CD14-positive monocyte (primary cell): Measurements from ENCODE around the gene FGF19. TPM values are rescaled to one million over a fixed set of nuclear protein-coding genes. Genes with fewer than 3 reads are reported as not detected.
A peak's percentile ranks its signal among the peaks of the same experiment; 100 is the strongest.

Experiments
- DNase-seq, 3 donors: peaks; one replicate each; pipeline ENCODE4 v3.0.0-alpha.2; 2011 to 2022
- H2AFZ ChIP-seq: 2 replicates; pipeline ENCODE4 v1.6.0; 2012; ENCODE audit warnings: mild to moderate bottlenecking, low read depth, low read length, inconsistent platforms; ENCODE audit not compliant: insufficient read depth, poor library complexity, severe bottlenecking
- H3K27ac ChIP-seq, 2 donors: 1 replicate in 1 of 2; 2 replicates in 1 of 2; pipeline ENCODE4 v1.5.1; 2012 to 2013; ENCODE audit warnings: low read length in 2 of 2, control low read depth in 1 of 2, inconsistent platforms in 1 of 2, low read depth in 1 of 2, mild to moderate bottlenecking in 1 of 2
- H3K27me3 ChIP-seq, 2 donors: one replicate each; pipeline versions ENCODE4 v1.6.0 to v1.6.1; 2011 to 2013; ENCODE audit warnings: low read length in 2 of 2; ENCODE audit not compliant: control insufficient read depth in 2 of 2, insufficient read depth in 2 of 2
- H3K36me3 ChIP-seq, 2 donors: replicated peaks in 1 of 2; 1 replicate in 1 of 2; 2 replicates in 1 of 2; pipeline versions ENCODE4 v1.5.1 to v1.6.1; 2012 to 2013; ENCODE audit warnings: low read length in 2 of 2, control low read depth in 1 of 2, inconsistent platforms in 1 of 2, mild to moderate bottlenecking in 1 of 2; ENCODE audit not compliant: insufficient read depth in 2 of 2, control insufficient read depth in 1 of 2
- H3K4me1 ChIP-seq, 2 donors: 1 replicate in 1 of 2; 2 replicates in 1 of 2; pipeline versions ENCODE4 v1.5.1 to v1.6.1; 2012 to 2013; ENCODE audit warnings: low read length in 2 of 2, control low read depth in 1 of 2, inconsistent platforms in 1 of 2, mild to moderate bottlenecking in 1 of 2, moderate library complexity in 1 of 2; ENCODE audit not compliant: insufficient read depth in 2 of 2, control insufficient read depth in 1 of 2
- H3K4me2 ChIP-seq: replicated peaks from 2 replicates; pipeline ENCODE3; 2012; ENCODE audit warnings: low read length, moderate library complexity, mild to moderate bottlenecking; ENCODE audit not compliant: poor library complexity, severe bottlenecking; ENCODE audit errors: extremely low read depth
- H3K4me3 ChIP-seq, 3 experiments: fragments of 200-600 bp in 1 of 3; sonication (generic) in 1 of 3; replicated peaks in 1 of 3; 1 replicate in 2 of 3; 2 replicates in 1 of 3; pipeline ENCODE4 v1.5.1; 2011 to 2013; ENCODE audit warnings: low read length in 3 of 3, mild to moderate bottlenecking in 3 of 3, control low read depth in 2 of 3, low read depth in 2 of 3, inconsistent platforms in 1 of 3, moderate library complexity in 1 of 3
- H3K79me2 ChIP-seq: 2 replicates; pipeline ENCODE4 v1.6.0; 2012; ENCODE audit warnings: mild to moderate bottlenecking, control low read depth, inconsistent platforms, low read length, moderate library complexity; ENCODE audit not compliant: insufficient read depth
- H3K9ac ChIP-seq: 2 replicates; pipeline ENCODE4 v1.6.0; 2017; ENCODE audit warnings: low read length, mild to moderate bottlenecking; ENCODE audit not compliant: insufficient read depth, poor library complexity, severe bottlenecking
- H3K9me3 ChIP-seq, 2 donors: replicated peaks in 1 of 2; 1 replicate in 1 of 2; 2 replicates in 1 of 2; pipeline versions ENCODE4 v1.5.1 to v1.6.1; 2012 to 2013; ENCODE audit warnings: low read length in 2 of 2, control low read depth in 1 of 2; ENCODE audit not compliant: control insufficient read depth in 1 of 2, insufficient read depth in 1 of 2
- H4K20me1 ChIP-seq: 2 replicates; pipeline ENCODE4 v1.6.0; 2012; ENCODE audit warnings: mild to moderate bottlenecking, low read length, control low read depth, moderate library complexity; ENCODE audit not compliant: insufficient read depth
- H3K27ac Mint-ChIP-seq, 7 donors: one replicate each; pipeline ENCODE4 v1.8.0; 2020; ENCODE audit warnings: mild to moderate bottlenecking in 7 of 7, mixed read lengths in 7 of 7, moderate library complexity in 6 of 7, inconsistent platforms in 2 of 7
- H3K27me3 Mint-ChIP-seq, 3 donors: one replicate each; pipeline ENCODE4 v1.8.0; 2021 to 2022; ENCODE audit warnings: low read depth in 3 of 3, mild to moderate bottlenecking in 3 of 3, mixed read lengths in 3 of 3, moderate library complexity in 3 of 3, inconsistent platforms in 1 of 3
- H3K36me3 Mint-ChIP-seq, 2 donors: one replicate each; pipeline ENCODE4 v1.8.0; 2020; ENCODE audit warnings: mixed read lengths in 2 of 2, inconsistent platforms in 1 of 2, mild to moderate bottlenecking in 1 of 2
- H3K4me1 Mint-ChIP-seq: one replicate; pipeline ENCODE4 v1.8.0; 2020; ENCODE audit warnings: mild to moderate bottlenecking, mixed read lengths
- H3K4me3 Mint-ChIP-seq, 2 donors: one replicate each; pipeline ENCODE4 v1.8.0; 2020; ENCODE audit warnings: mild to moderate bottlenecking in 2 of 2, mixed read lengths in 2 of 2, moderate library complexity in 1 of 2
- H3K9me3 Mint-ChIP-seq, 7 donors: one replicate each; pipeline ENCODE4 v1.8.0; 2020 to 2022; ENCODE audit warnings: mixed read lengths in 7 of 7, mild to moderate bottlenecking in 6 of 7, moderate library complexity in 6 of 7, inconsistent platforms in 2 of 7
- CTCF ChIP-seq: fragments of 200-600 bp; IDR thresholded peaks from one replicate; pipeline ENCODE4 v1.8.0; 2022; ENCODE audit warnings: antibody characterized with exemption, mild to moderate bottlenecking
- WGBS: methylation state at CpG from one replicate; pipeline ENCODE4 v1.1.5; 2013; ENCODE audit warnings: missing lambda C conversion rate; ENCODE audit not compliant: insufficient coverage; 5-methylcytosine and 5-hydroxymethylcytosine counted together
- intact Hi-C, 2 donors: fragments of 100-400 bp; cut with micrococcal nuclease; formaldehyde crosslinking; loops; one replicate each; pipeline versions ENCODE4 v1.15.0 to v1.15.1; 2023
- polyA plus RNA-seq, 3 donors: library from polyadenylated mRNA; depleted of rRNA in 1 of 3; unstranded in 2 of 3; stranded (reverse) in 1 of 3; fragments of 300-500 nt in 2 of 3; fragments of >200 nt in 1 of 3; fragmentation: Illumina TruSeq in 2 of 3; gene quantifications; 1 replicate in 2 of 3; 2 replicates in 1 of 3; pipeline ENCODE4 v1.2.3, GENCODE V29; 2012 to 2021

The FGF19 gene
- polyA plus RNA-seq, 3 donors = not detected

- WGBS = 98% methylated on average over 29 of the region's 37 CpGs
- no peaks in the 10 kb centered on the region for H4K20me1 ChIP-seq
Observed at GRCh38 chr11:69648679-69649575, 54.9 kb downstream of the FGF19 start.

More at GRCh38 chr11:69648679-69649575, 54.9 kb downstream of the FGF19 start:
- no peak overlapping the region for H3K27ac ChIP-seq
- no peak for DNase-seq
- no peak overlapping the region for H3K4me3 ChIP-seq
- no peaks in the 10 kb centered on the region for H3K79me2 ChIP-seq
- no peaks in the 10 kb centered on the region for H3K4me1 Mint-ChIP-seq
- intact Hi-C loops = no loop called here
- H3K9ac ChIP-seq = no peak overlapping the region
- no peak overlapping the region for H3K4me2 ChIP-seq
- H3K36me3 Mint-ChIP-seq = no peaks in the 10 kb centered on the region
- no peaks in the 10 kb centered on the region for H3K9me3 Mint-ChIP-seq
- H3K4me3 Mint-ChIP-seq = no peak overlapping the region
- H3K4me1 ChIP-seq = no peaks in the 10 kb centered on the region
- peak overlapping the region in 1 of 7 donors; percentile 18 for H3K27ac Mint-ChIP-seq
- H3K36me3 ChIP-seq = no peaks in the 10 kb centered on the region
- H3K27me3 ChIP-seq = peaks cover 0 to 6% of the 10 kb centered on the region in 2 donors
- H2AFZ ChIP-seq = no peak overlapping the region
- TF ChIP-seq CTCF = no peak
- H3K27me3 Mint-ChIP-seq = peaks cover 3 to 22% (median 9%) of the 10 kb centered on the region in 3 donors
- H3K9me3 ChIP-seq = no peaks in the 10 kb centered on the region

Other genes starting within 250 kb of the FGF19 start
- not detected for gene LINC01488, start 222.4 kb downstream of the FGF19 start, polyA plus RNA-seq
- gene CCND1, start 62.9 kb downstream of the FGF19 start, polyA plus RNA-seq = under 1 TPM in 1 of 3 donors, not detected in 2; 0.01 TPM
- gene LTO1, start 28.7 kb downstream of the FGF19 start, polyA plus RNA-seq = 10 to 100 TPM in 1 of 3 donors, 1 to 10 TPM in 2; 3.9 to 27.1 (median 5.2) TPM
- not detected for gene FGF4, start 71.3 kb upstream of the FGF19 start, polyA plus RNA-seq
- not detected for gene FGF3, start 115.4 kb upstream of the FGF19 start, polyA plus RNA-seq